H1 (cell line): Measurements from ENCODE around the gene CSNK1D. TPM values are rescaled to one million over a fixed set of nuclear protein-coding genes. Genes with fewer than 3 reads are reported as not detected.

Source experiments
- RAD21 ChIP-seq, 2 experiments: IDR thresholded peaks in 1 of 2; conservative IDR thresholded peaks in 1 of 2; 2 replicates each; pipeline ENCODE4 v1.6.1; 2011; ENCODE audit warnings: low read depth in 2 of 2, low read length in 2 of 2, improper control_type of control experiment in 1 of 2, inconsistent platforms in 1 of 2, mild to moderate bottlenecking in 1 of 2, moderate library complexity in 1 of 2
- polyA plus RNA-seq, 7 experiments: library from polyadenylated mRNA; depleted of rRNA in 3 of 7; stranded (reverse) in 5 of 7; unstranded in 2 of 7; fragments of >200 nt in 5 of 7; fragments of 200-250 nt in 2 of 7; gene quantifications; 1 replicate in 5 of 7; 2 replicates in 1 of 7; 4 replicates in 1 of 7; pipeline versions ENCODE4 v1.2.1 to v1.2.3, GENCODE V29; 2011 to 2013; ENCODE audit warnings: missing spikeins in 2 of 7, mixed read lengths in 2 of 7
- total RNA-seq: library from RNA; stranded (reverse); fragmentation: NEBNext Ultra II Directional; extraction: Animal tissue kit (Norgen Biotek cat#: 25700); gene quantifications from 2 replicates; pipeline ENCODE4 v1.2.1, GENCODE V29; 2021

Gene CSNK1D
- total and polyA plus RNA-seq, 2 of the 8 experiments (the other 6 are each of a cell fraction or from before 2014, with no cell fraction given): 73.5 to 103 TPM

DNA sequence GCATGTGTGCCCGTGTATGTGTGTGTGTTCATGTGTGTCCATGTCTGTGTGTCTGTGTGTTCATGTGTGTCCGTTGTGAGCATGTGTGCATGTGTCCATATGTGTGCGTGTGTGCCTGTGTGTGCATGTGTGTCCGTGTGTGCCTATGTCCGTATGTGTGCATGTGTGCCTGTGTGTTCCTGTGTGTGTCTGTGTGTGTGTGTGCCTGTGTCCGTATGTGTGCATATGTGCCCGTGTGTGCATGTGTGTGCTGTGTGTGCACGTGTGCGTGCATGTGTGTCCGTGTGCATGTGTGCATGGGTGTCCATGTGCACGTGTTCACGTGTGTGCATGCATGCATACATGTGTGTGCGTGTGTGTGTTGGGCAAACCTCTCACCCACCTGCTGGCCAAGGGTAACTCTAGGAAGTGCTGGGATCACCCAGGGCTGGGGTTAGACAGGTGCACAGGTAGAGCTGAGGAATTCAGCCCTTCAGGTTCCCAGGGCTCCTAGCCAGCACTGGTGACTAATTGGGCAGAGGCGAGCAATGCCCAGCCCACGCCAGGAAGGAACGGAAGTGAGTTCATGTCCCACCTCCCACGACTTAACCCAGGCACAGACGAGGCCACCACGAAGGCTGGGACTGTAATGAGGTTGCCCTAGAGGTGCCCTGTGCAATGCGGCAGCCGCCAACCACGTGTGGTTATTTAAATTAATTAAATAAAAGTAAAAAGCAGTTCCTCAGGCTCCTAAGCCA lies 8.2 kb upstream of the CSNK1D start (continued):
- no peak for TF ChIP-seq RAD21 (IDR thresholded peaks at IDR 0.05 in 1 of 2, conservative IDR thresholded peaks at IDR 0.05 in 1 of 2; ENCODE audit: low read depth in 2 of 2, low read length in 2 of 2)
